ENCODE data around the gene ELOVL1.

The ELOVL1 gene

GRCh38 chr1:43389326-43390313, 21.8 kb upstream of the ELOVL1 start, which contains the start of the genes MED8 and SZT2:
Gene MED8, minus strand, starts transcription at chr1:43389800. Its CDS starts 36 bp downstream, at chr1:43389764.
Gene SZT2, plus strand, starts transcription at chr1:43389899. Its CDS starts 70 bp downstream, at chr1:43389969.
- Histone ChIP-seq H3F3A (ENCODE audit: insufficient read depth) (no peaks in the 10 kb centered on the region), H4K20me1 (ENCODE audit: low read depth, low read length) (no peaks in the 10 kb centered on the region), H3K36me3 (ENCODE audit: low read length) (no peaks in the 10 kb centered on the region), H3K79me2 (ENCODE audit: insufficient read depth, low read length) (peaks cover 34% of the 10 kb centered on the region), H3K4me2 (ENCODE audit: low read depth, low read length, poor library complexity, severe bottlenecking) (peak within 1 kb of the TSS; percentile 86), H3K27ac (ENCODE audit: low read depth, low read length) (peak within 1 kb of the TSS; percentile 45; the same call in 1 of the 2 replicates), H3K4me3 (ENCODE audit: insufficient read depth, low read length, poor library complexity, severe bottlenecking) (peak within 1 kb of the TSS; percentile 80), H3K9ac (ENCODE audit: low read length) (peak within 1 kb of the TSS; percentile 75), H3K9me2 (replicated peaks; ENCODE audit: insufficient read depth, low read length) (no peaks in the 10 kb centered on the region), H3K9me3 (ENCODE audit: insufficient read depth, low read length) (no peaks in the 10 kb centered on the region), H3K27me3 (ENCODE audit: low read length) (no peaks in the 10 kb centered on the region), H2AFZ (ENCODE audit: low read depth, low read length, severe bottlenecking) (peak within 1 kb of the TSS; percentile 54)
- TF ChIP-seq, protein P1, sequence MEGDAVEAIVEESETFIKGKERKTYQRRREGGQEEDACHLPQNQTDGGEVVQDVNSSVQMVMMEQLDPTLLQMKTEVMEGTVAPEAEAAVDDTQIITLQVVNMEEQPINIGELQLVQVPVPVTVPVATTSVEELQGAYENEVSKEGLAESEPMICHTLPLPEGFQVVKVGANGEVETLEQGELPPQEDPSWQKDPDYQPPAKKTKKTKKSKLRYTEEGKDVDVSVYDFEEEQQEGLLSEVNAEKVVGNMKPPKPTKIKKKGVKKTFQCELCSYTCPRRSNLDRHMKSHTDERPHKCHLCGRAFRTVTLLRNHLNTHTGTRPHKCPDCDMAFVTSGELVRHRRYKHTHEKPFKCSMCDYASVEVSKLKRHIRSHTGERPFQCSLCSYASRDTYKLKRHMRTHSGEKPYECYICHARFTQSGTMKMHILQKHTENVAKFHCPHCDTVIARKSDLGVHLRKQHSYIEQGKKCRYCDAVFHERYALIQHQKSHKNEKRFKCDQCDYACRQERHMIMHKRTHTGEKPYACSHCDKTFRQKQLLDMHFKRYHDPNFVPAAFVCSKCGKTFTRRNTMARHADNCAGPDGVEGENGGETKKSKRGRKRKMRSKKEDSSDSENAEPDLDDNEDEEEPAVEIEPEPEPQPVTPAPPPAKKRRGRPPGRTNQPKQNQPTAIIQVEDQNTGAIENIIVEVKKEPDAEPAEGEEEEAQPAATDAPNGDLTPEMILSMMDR (IDR thresholded peaks at IDR 0.05; ENCODE audit: insufficient read depth, low read length, poor library complexity, severe bottlenecking): no peak
- no peak for TF ChIP-seq EZH2phosphoT487 (conservative IDR thresholded peaks at IDR 0.05; ENCODE audit: low read length)

GRCh38 chr1:43388613-43389012, 20.8 kb upstream of the ELOVL1 start:
- no peak overlapping the region for H2AFZ ChIP-seq (ENCODE audit: low read depth, low read length, severe bottlenecking)
- no peak for TF ChIP-seq EZH2phosphoT487 (conservative IDR thresholded peaks at IDR 0.05; ENCODE audit: low read length)
- TF ChIP-seq, protein P1 (IDR thresholded peaks at IDR 0.05; ENCODE audit: insufficient read depth, low read length, poor library complexity, severe bottlenecking): no peak
- H3K4me2 ChIP-seq (ENCODE audit: low read depth, low read length, poor library complexity, severe bottlenecking): peak overlapping the region; percentile 86
- no peaks in the 10 kb centered on the region for H3K9me3 ChIP-seq (ENCODE audit: insufficient read depth, low read length)
- H3K4me3 ChIP-seq (ENCODE audit: insufficient read depth, low read length, poor library complexity, severe bottlenecking): peak overlapping the region; percentile 80
- H3F3A ChIP-seq (ENCODE audit: insufficient read depth): no peaks in the 10 kb centered on the region
- H3K9me2 ChIP-seq (replicated peaks; ENCODE audit: insufficient read depth, low read length): no peaks in the 10 kb centered on the region
- H3K9ac ChIP-seq (ENCODE audit: low read length): peak overlapping the region; percentile 75
- H4K20me1 ChIP-seq (ENCODE audit: low read depth, low read length): no peaks in the 10 kb centered on the region
- H3K36me3 ChIP-seq (ENCODE audit: low read length): no peaks in the 10 kb centered on the region
- H3K27ac ChIP-seq (ENCODE audit: low read depth, low read length): no peak overlapping the region
- peaks cover 34% of the 10 kb centered on the region for H3K79me2 ChIP-seq (ENCODE audit: insufficient read depth, low read length)
- no peaks in the 10 kb centered on the region for H3K27me3 ChIP-seq (ENCODE audit: low read length)

DNA sequence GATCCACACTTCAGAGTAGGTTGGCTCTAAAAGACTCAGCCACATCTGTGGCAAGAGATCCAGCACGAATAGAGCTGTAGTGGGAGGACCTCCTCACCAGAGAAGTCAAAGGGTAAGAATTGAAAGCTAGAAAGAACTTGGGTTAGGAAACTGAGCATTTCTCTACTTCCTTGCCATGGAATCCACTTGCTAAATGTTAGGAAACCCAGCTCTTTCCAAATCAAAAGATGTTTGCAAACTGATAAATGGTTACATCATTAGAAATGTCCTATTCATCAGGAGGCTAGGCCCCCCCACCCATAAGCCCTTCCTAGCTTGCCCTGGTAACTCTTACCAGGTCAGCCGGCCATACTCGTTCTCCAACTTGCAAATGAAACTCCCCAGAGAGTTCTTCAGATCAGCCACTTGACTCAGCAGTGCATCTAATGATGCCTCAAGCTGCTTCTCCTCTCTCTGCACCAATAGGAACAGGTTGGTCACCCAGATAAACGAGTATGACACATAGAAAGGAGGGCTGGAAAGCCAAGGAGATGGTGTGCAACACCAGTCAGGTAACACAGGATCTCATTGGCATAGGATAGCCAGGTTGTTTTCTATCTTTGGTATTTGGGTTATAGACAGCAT, 20.3 kb upstream of the ELOVL1 start:
- no peak overlapping the region for H2AFZ ChIP-seq (ENCODE audit: low read depth, low read length, severe bottlenecking)
- no peaks in the 10 kb centered on the region for H3F3A ChIP-seq (ENCODE audit: insufficient read depth)
- no peak overlapping the region for H3K4me3 ChIP-seq (ENCODE audit: insufficient read depth, low read length, poor library complexity, severe bottlenecking)
- no peaks in the 10 kb centered on the region for H3K27me3 ChIP-seq (ENCODE audit: low read length)
- H3K4me2 ChIP-seq (ENCODE audit: low read depth, low read length, poor library complexity, severe bottlenecking): peak overlapping the region; percentile 86
- no peak for TF ChIP-seq EZH2phosphoT487 (conservative IDR thresholded peaks at IDR 0.05; ENCODE audit: low read length)
- TF ChIP-seq, protein P1 (IDR thresholded peaks at IDR 0.05; ENCODE audit: insufficient read depth, low read length, poor library complexity, severe bottlenecking): no peak
- peak overlapping the region; percentile 75; the same call in 1 of the 2 replicates for H3K9ac ChIP-seq (ENCODE audit: low read length)
- no peaks in the 10 kb centered on the region for H4K20me1 ChIP-seq (ENCODE audit: low read depth, low read length)
- H3K27ac ChIP-seq (ENCODE audit: low read depth, low read length): no peak overlapping the region
- H3K79me2 ChIP-seq (ENCODE audit: insufficient read depth, low read length): peaks cover 34% of the 10 kb centered on the region
- no peaks in the 10 kb centered on the region for H3K9me3 ChIP-seq (ENCODE audit: insufficient read depth, low read length)
- H3K9me2 ChIP-seq (replicated peaks; ENCODE audit: insufficient read depth, low read length): no peaks in the 10 kb centered on the region
- no peaks in the 10 kb centered on the region for H3K36me3 ChIP-seq (ENCODE audit: low read length)
